Omental fat pad (tissue), 4 donors: Measurements from ENCODE around the gene POT1. TPM values are rescaled to one million over a fixed set of nuclear protein-coding genes. Genes with fewer than 3 reads are reported as not detected.

ENCODE experiments used
- ATAC-seq: fragments of 150-250 bp; one replicate; pipeline ENCODE4 v1.9.1; 2016; ENCODE audit warnings: mild to moderate bottlenecking, moderate library complexity; ENCODE audit not compliant: low FRiP score
- DNase-seq: peaks from one replicate; pipeline ENCODE4 v3.0.0-alpha.2; 2019; ENCODE audit warnings: low spot score
- CTCF ChIP-seq, 3 donors: fragments of 450-650 bp; IDR thresholded peaks; one replicate each; pipeline ENCODE4 v1.5.1; 2016 to 2017; ENCODE audit warnings: antibody characterized with exemption in 3 of 3, mild to moderate bottlenecking in 3 of 3, moderate library complexity in 2 of 3
- total RNA-seq, 4 donors: library from RNA; depleted of rRNA; stranded (reverse); fragments of >200 nt; gene quantifications; one replicate each; pipeline ENCODE4 v1.1.0, GENCODE V29; 2016

The POT1 gene
- total RNA-seq, 4 donors from 2014 or later, result 9.4 to 30.9 (median 16.5) TPM

GRCh38 chr7:124857672-124858235 lies 71.9 kb downstream of the POT1 start:
- TF ChIP-seq CTCF (IDR thresholded peaks at IDR 0.05), result no peak
- no peak for DNase-seq
- no peak for ATAC-seq

- ATAC-seq (no peak), DNase-seq (no peak)
- no peak for TF ChIP-seq CTCF (IDR thresholded peaks at IDR 0.05)
These were observed 73.2 kb downstream of the POT1 start for GRCh38 chr7:124856299-124856888.

- ATAC-seq (no peak), DNase-seq (no peak)
- no peak for TF ChIP-seq CTCF (IDR thresholded peaks at IDR 0.05)
These were observed 86.3 kb downstream of the POT1 start for GRCh38 chr7:124843336-124843735.

GRCh38 chr7:124840435-124840834 lies 89.2 kb downstream of the POT1 start:
- ATAC-seq (no peak), DNase-seq (no peak)
- no peak for TF ChIP-seq CTCF (IDR thresholded peaks at IDR 0.05)

- no peak for ATAC-seq
- no peak for TF ChIP-seq CTCF (IDR thresholded peaks at IDR 0.05)
These were observed 89.9 kb downstream of the POT1 start for GRCh38 chr7:124839687-124840086.

GRCh38 chr7:124836173-124836572 lies 93.5 kb downstream of the POT1 start:
- DNase-seq (no peak), ATAC-seq (no peak)
- no peak for TF ChIP-seq CTCF (IDR thresholded peaks at IDR 0.05)

More at GRCh38 chr7:124839687-124840086, 89.9 kb downstream of the POT1 start:
- DNase-seq, result no peak

- ATAC-seq (no peak), DNase-seq (no peak)
- TF ChIP-seq CTCF (IDR thresholded peaks at IDR 0.05), result no peak
These were observed 110.8 kb downstream of the POT1 start for GRCh38 chr7:124818807-124819206.
